Measurements from ENCODE around the gene BEAN1.
A peak's percentile ranks its signal among the peaks of the same experiment; 100 is the strongest.

The BEAN1 gene

GRCh38 chr16:66420396-66420795 is 6.7 kb upstream of the BEAN1 start:
- H3K4me3 ChIP-seq (ENCODE audit: low read length): no peak overlapping the region
- no peak for DNase-seq (ENCODE audit: low read depth)
- TF ChIP-seq, protein P1, sequence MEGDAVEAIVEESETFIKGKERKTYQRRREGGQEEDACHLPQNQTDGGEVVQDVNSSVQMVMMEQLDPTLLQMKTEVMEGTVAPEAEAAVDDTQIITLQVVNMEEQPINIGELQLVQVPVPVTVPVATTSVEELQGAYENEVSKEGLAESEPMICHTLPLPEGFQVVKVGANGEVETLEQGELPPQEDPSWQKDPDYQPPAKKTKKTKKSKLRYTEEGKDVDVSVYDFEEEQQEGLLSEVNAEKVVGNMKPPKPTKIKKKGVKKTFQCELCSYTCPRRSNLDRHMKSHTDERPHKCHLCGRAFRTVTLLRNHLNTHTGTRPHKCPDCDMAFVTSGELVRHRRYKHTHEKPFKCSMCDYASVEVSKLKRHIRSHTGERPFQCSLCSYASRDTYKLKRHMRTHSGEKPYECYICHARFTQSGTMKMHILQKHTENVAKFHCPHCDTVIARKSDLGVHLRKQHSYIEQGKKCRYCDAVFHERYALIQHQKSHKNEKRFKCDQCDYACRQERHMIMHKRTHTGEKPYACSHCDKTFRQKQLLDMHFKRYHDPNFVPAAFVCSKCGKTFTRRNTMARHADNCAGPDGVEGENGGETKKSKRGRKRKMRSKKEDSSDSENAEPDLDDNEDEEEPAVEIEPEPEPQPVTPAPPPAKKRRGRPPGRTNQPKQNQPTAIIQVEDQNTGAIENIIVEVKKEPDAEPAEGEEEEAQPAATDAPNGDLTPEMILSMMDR (conservative IDR thresholded peaks at IDR 0.05; ENCODE audit: low read depth, low read length): no peak

DNA sequence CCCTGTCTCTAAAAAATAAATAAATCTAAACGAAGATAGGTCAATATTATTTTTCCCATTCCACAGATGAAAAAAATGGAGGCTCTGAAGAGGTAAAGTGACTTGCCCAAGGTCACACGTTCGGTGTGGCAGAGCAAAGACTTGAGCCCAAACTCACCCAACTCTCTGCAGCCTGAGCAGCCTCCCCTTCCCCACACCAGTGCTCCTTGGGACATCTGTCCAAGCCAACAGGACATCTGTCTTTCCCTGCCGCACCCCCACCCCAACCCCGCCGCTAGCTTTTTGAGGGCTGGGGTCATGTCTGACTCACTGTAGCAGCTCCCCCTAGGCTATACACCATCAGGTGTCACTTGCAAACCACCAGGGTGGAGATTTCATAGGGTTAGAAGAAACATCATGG is 5.2 kb upstream of the BEAN1 start:
- TF ChIP-seq, protein P1 (conservative IDR thresholded peaks at IDR 0.05; ENCODE audit: low read depth, low read length): no peak
- DNase-seq (ENCODE audit: low read depth): no peak
- H3K4me3 ChIP-seq (ENCODE audit: low read length): no peak overlapping the region

GRCh38 chr16:66422366-66422765 is 4.7 kb upstream of the BEAN1 start:
- H3K4me3 ChIP-seq (ENCODE audit: low read length): no peak overlapping the region
- TF ChIP-seq, protein P1 (conservative IDR thresholded peaks at IDR 0.05; ENCODE audit: low read depth, low read length): no peak
- DNase-seq (ENCODE audit: low read depth): no peak

GRCh38 chr16:66423177-66423576 is 3.9 kb upstream of the BEAN1 start:
- TF ChIP-seq, protein P1 (conservative IDR thresholded peaks at IDR 0.05; ENCODE audit: low read depth, low read length): no peak
- DNase-seq (ENCODE audit: low read depth): no peak
- no peak overlapping the region for H3K4me3 ChIP-seq (ENCODE audit: low read length)

DNA sequence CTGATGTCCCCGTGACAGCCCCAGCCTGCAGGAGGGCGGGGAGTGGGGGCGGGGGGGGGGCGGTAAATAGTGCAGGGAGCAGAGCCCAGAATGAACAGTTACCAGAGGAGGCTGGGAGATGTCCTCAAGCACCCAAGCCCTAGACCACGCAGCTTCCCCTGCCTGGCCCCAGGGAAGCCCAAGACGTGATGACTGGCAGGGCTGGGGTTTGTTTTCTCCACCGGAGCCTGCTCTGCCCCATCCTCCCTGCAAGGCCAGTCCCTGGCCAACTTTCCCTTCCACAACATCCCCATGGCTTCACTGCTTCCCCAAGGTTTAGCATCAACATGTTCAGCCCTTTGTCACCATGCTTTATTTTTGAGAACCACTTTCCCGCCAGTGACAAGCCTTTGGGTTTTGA is 1.4 kb upstream of the BEAN1 start:
- no peak for DNase-seq (ENCODE audit: low read depth)
- TF ChIP-seq, protein P1 (conservative IDR thresholded peaks at IDR 0.05; ENCODE audit: low read depth, low read length): no peak
- no peak overlapping the region for H3K4me3 ChIP-seq (ENCODE audit: low read length)

DNA sequence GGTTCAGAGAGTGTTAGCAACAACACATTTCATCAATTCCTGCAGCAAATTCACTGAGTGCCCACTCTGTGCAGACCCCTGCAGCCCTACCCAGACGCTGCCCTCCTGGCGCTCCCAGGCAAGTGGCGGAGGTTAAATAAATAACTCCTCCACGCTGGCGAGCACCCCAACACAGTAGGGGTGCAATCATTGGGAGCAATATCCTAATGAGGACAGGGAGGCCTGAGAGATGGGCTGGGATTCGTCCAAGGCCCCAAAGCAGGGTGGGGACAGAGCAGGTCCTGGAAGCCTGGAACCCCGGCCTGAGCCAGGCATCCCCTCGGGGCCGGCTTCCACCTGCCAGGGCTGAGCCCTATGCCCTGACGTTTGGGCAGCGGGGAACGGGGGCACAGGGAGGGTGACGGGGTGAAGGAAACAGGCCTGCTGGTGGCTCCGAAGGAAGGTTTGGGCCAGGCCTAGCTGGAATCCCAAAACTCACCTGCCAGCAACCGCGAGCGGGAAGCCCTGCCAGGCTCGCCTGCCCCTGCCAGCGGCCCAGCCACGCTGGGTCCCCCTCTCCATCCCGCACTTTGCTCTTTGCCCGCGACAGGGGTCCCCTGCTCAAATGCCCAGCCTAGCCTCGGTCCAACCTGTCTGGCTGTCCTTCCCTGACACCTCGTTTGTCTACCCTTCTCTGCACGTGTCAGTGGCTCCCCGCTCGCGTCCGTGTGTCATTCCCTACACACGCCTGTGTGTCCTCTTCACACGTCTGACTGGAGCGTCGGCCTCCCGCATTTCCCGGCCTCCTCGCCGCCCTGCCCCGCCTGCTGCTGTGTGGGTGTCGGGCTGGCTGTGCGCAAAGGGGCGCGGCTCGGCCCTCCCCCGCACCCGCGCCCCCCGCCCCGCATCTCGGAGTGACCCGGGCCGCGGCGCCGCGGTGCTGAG is 721 bp upstream of the BEAN1 start:
- no peak for DNase-seq (ENCODE audit: low read depth)
- TF ChIP-seq, protein P1 (conservative IDR thresholded peaks at IDR 0.05; ENCODE audit: low read depth, low read length): no peak
- peak overlapping the region; percentile 23 for H3K4me3 ChIP-seq (ENCODE audit: low read length)
